ENCODE measurements around the gene ATOH8. TPM values are rescaled to one million over a fixed set of nuclear protein-coding genes. Genes with fewer than 3 reads are reported as not detected.

ATOH8 gene
- polyA plus RNA-seq, 3 donors = 13.0 to 17.6 (median 15.6) TPM

DNA sequence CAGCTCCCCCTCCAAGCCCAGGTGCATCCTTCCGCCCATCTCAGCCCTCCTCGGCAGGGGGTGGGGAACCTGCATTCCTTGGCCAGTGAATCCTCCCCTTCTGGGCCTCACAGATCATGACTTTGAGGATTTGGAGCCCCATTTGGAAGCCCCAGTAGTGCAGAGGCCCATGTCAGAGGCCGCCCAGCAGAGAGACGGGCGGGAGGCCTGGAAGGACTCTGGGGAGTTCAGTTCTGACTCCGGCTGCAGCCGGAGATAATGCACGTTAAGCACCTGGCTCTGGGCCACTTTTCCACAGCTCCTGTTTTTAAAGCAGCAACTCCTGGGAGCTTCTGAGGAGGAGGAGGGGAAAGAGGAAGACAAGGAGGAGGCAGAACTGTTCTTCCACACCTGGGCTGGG is 14.9 kb downstream of the ATOH8 start:
- DNase-seq = no peak

- no peak for DNase-seq
These were observed 15.6 kb downstream of the ATOH8 start for GRCh38 chr2:85769236-85769982.

GRCh38 chr2:85769983-85770362 is 16.2 kb downstream of the ATOH8 start:
- no peak for DNase-seq

GRCh38 chr2:85770369-85770768 is 16.6 kb downstream of the ATOH8 start:
- peak; percentile 61 for DNase-seq

DNA sequence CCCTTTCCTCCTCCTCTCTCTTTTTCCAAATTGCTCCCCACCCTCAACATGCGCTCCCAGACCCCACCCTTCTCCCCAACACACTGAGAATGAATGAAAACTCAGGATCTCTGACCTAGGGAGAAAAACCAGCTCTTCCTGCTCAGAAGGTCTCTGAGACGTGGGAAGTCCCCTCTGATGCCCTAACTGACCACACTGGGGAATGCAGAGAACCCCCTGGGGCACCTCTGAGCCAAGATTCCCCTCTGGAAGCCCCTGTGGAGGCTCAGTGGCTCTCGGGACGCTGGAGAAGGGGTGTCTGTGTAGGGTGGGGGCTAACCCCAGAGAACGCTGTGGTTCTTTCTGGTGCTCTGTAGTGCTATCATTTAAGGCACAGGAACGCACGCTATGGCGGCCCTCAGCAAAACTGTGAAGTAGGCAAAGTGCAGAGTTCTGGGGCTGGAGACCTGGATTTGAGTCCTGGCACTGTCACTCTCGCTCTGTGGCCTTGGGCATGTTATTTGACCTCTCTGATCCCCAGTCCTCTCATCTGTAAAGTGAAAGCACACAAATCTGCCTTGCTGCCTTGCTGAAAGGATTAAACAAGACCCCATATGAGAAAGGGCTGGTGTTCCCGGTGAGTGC is 17.1 kb downstream of the ATOH8 start:
- DNase-seq = no peak

GRCh38 chr2:85771486-85771885 is 17.7 kb downstream of the ATOH8 start:
- no peak for DNase-seq

- DNase-seq = peak; percentile 97
These were observed 18.4 kb downstream of the ATOH8 start for GRCh38 chr2:85772019-85772745.

DNA sequence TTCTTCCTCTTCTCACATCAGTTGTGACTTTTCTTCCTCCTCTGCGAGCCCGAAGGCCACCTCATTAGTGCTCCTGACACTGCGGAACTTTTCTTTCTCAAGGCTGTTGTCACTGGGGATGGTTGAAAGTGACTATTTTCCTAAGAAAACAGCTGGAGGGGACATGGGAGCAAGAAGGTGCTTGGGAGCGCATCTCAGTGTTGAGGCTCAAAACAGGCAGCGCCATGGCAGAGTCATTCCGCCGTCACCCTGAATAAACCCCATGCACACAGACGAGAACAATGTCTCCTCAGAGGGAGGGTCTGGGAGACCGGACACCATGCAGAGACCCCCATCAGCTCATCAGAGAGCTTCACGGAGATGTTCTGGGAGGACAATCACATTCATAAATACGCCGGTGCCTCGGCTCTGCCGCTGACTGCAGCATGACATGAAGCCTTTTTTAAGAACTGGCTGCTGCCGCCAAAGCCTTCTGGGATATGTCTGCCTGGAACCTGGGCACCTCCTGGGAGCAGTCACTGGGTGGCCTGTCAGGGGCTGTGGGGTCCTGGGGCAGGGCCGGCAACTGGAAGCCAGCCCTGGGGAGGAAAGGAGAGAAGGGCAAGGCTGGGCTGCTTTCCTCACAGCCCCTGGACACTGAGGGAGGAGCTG is 19.2 kb downstream of the ATOH8 start:
- no peak for DNase-seq

DNA sequence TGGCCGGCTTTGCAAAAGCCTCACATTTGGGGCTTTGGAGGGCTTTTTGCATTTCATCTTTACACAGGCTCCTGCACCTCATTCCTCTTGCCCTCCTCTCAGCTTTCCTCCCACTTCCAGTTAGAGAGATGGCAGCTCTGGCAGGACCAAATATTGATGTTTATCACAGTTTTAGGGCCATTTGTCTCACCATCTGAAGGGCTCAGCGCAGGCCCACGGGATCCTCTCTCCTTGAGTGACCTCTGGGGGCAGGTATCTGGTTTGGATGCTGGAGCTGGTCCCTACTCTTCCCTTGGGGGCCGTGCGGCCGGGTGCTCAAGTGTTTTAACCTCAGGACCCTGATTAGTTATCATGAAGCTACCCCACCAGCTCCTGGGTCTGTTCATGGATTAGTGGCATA is 19.9 kb downstream of the ATOH8 start:
- DNase-seq = no peak

- DNase-seq = no peak
These were observed 20.6 kb downstream of the ATOH8 start for GRCh38 chr2:85774126-85774978.

DNA sequence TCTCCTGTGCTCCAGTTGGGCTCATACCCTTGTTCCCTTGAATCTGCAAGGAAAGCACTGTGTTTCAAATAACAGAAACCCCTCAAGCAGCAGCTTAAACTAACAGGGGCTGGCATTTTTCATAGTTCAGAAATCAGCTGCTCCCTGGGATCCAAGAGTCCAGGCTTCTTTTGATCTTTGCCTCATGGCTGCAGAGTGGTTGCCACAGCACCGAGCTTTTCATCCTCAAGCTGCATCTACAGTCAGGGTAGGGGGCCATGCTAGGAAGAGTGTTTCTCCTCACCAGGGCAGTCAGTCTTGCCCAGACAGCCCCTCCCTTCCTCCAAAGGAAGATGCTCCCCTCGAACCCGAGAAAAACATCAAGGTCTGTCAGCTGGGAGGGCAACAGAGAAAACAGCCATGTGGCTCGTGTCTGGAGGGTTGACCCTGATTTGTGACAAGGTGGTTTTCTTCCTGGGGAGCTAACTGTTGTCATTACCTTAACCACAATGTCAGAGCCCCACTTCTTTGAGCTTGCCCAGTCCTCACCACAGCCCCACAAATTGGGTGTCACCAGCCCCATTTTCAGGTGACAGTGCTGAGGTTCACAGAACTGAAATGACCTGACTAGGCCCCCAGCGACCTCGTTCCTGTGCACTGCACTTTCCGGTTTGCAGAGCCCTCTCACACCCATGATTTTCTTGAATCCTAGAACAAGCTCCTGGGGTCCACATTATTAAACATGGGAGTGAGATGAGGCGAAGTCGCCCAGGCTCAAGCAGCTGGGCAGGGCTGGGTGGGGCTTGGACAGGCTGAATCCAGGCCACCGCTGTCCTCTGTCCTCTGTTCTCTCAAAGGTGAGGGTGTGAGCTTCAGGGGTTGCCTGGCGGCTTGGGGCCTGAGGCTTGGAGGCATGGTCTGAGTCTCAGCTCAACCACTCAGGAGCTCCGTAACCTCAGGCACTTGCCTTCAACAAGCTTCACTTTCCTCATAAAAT is 21.9 kb downstream of the ATOH8 start:
- no peak for DNase-seq

- no peak for DNase-seq
These were observed 22.9 kb downstream of the ATOH8 start for GRCh38 chr2:85776672-85777071.

- DNase-seq = no peak
These were observed 23.7 kb downstream of the ATOH8 start for GRCh38 chr2:85777441-85777861.

- no peak for DNase-seq
These were observed 25.0 kb downstream of the ATOH8 start for GRCh38 chr2:85778646-85779379.

GRCh38 chr2:85779641-85780315 is 26.0 kb downstream of the ATOH8 start:
- DNase-seq = no peak

GRCh38 chr2:85780316-85781012 is 26.7 kb downstream of the ATOH8 start:
- DNase-seq = no peak

GRCh38 chr2:85781013-85781332 is 27.2 kb downstream of the ATOH8 start:
- no peak for DNase-seq

GRCh38 chr2:85783796-85784195 is 30.0 kb downstream of the ATOH8 start:
- DNase-seq = no peak
